SK-N-SH treated with all-trans-retinoic acid at 6 μM for 48 hours (cell line): ENCODE results near the gene RGS1.
A peak's percentile ranks its signal among the peaks of the same experiment; 100 is the strongest.

Experiments
- ATAC-seq: fragments of 200-7000 bp; cut with Tn5 transposase; 3 replicates; pipeline ENCODE4 v1.9.1; 2020; ENCODE audit warnings: mild to moderate bottlenecking, moderate library complexity
- ARNTL ChIP-seq: fragments of 450-650 bp; formaldehyde crosslinking; IDR thresholded peaks from 2 replicates; pipeline ENCODE4 v1.5.0; 2020; ENCODE audit warnings: low read depth, mild to moderate bottlenecking, moderate library complexity, borderline replicate concordance
- BACH2 ChIP-seq: fragments of 250-450 bp; sonication (Bioruptor Pico); IDR thresholded peaks from 2 replicates; pipeline ENCODE4 v1.9.0; 2021; ENCODE audit warnings: mild to moderate bottlenecking, borderline replicate concordance
- CREB5 ChIP-seq: fragments of 250-450 bp; sonication (Bioruptor Pico); IDR thresholded peaks from 2 replicates; pipeline ENCODE4 v1.5.1; 2020; ENCODE audit warnings: low read depth, mild to moderate bottlenecking, moderate library complexity
- CSDC2 ChIP-seq: fragments of 250-450 bp; sonication (Bioruptor Pico); IDR thresholded peaks from 2 replicates; pipeline ENCODE4 v1.5.0; 2020; ENCODE audit warnings: mild to moderate bottlenecking, moderate library complexity
- CSRNP3 ChIP-seq: fragments of 250-450 bp; sonication (Bioruptor Pico); IDR thresholded peaks from 2 replicates; pipeline ENCODE4 v1.5.1; 2021; ENCODE audit warnings: mild to moderate bottlenecking, moderate library complexity
- ESRRG ChIP-seq: fragments of 250-450 bp; sonication (Bioruptor Pico); IDR thresholded peaks from 2 replicates; pipeline ENCODE4 v1.6.1; 2021; ENCODE audit warnings: mild to moderate bottlenecking
- GLIS3 ChIP-seq: fragments of 250-450 bp; sonication (Bioruptor Pico); IDR thresholded peaks from 2 replicates; pipeline ENCODE4 v1.5.0; 2020; ENCODE audit warnings: mild to moderate bottlenecking, moderate library complexity
- ISL1 ChIP-seq: fragments of 250-450 bp; sonication (Bioruptor Pico); IDR thresholded peaks from 2 replicates; pipeline ENCODE4 v2.1.2; 2022; ENCODE audit warnings: mild to moderate bottlenecking, moderate library complexity
- OSR1 ChIP-seq: fragments of 250-450 bp; sonication (Bioruptor Pico); IDR thresholded peaks from 2 replicates; pipeline ENCODE4 v1.8.0; 2022; ENCODE audit warnings: moderate library complexity, mild to moderate bottlenecking, inconsistent platforms
- POU6F1 ChIP-seq: fragments of 250-450 bp; sonication (Bioruptor Pico); IDR thresholded peaks from 2 replicates; pipeline ENCODE4 v1.8.0; 2021; ENCODE audit warnings: low read depth, mild to moderate bottlenecking, moderate library complexity, borderline replicate concordance
- RARB ChIP-seq: fragments of 250-450 bp; sonication (Bioruptor Pico); IDR thresholded peaks from 2 replicates; pipeline ENCODE4 v1.8.0; 2021; ENCODE audit warnings: mild to moderate bottlenecking, moderate library complexity
- SNAI2 ChIP-seq: fragments of 250-450 bp; sonication (Bioruptor Pico); IDR thresholded peaks from 2 replicates; pipeline ENCODE4 v1.5.0; 2020; ENCODE audit warnings: mild to moderate bottlenecking, moderate library complexity
- TOX ChIP-seq: fragments of 250-450 bp; sonication (Bioruptor Pico); IDR thresholded peaks from 2 replicates; pipeline ENCODE4 v1.8.0; 2021; ENCODE audit warnings: mild to moderate bottlenecking, moderate library complexity, borderline replicate concordance
- TSHZ2 ChIP-seq: fragments of 250-450 bp; sonication (Bioruptor Pico); IDR thresholded peaks from 2 replicates; pipeline ENCODE4 v1.5.0; 2020; ENCODE audit warnings: mild to moderate bottlenecking, moderate library complexity
- ZC3H10 ChIP-seq: fragments of 250-450 bp; sonication (Bioruptor Pico); IDR thresholded peaks from 2 replicates; pipeline ENCODE4 v1.5.1; 2021; ENCODE audit warnings: mild to moderate bottlenecking, moderate library complexity
- ZFP3 ChIP-seq: fragments of 250-450 bp; sonication (Bioruptor Pico); IDR thresholded peaks from 2 replicates; pipeline ENCODE4 v1.5.0; 2020; ENCODE audit warnings: mild to moderate bottlenecking, moderate library complexity
- ZFP30 ChIP-seq: fragments of 450-650 bp; formaldehyde crosslinking; IDR thresholded peaks from 2 replicates; pipeline ENCODE4 v1.5.0; 2022; ENCODE audit warnings: mild to moderate bottlenecking, moderate library complexity
- ZNF565 ChIP-seq: fragments of 450-650 bp; formaldehyde crosslinking; conservative IDR thresholded peaks from 2 replicates; pipeline ENCODE4 v1.5.0; 2020; ENCODE audit warnings: low read depth, mild to moderate bottlenecking, moderate library complexity
- ZNF70 ChIP-seq: fragments of 450-650 bp; formaldehyde crosslinking; IDR thresholded peaks from 2 replicates; pipeline ENCODE4 v1.5.0; 2020; ENCODE audit warnings: mild to moderate bottlenecking, moderate library complexity
- ZNF8 ChIP-seq: fragments of 450-650 bp; formaldehyde crosslinking; IDR thresholded peaks from 2 replicates; pipeline ENCODE4 v1.5.0; 2020; ENCODE audit warnings: mild to moderate bottlenecking, moderate library complexity

RGS1 gene

GRCh38 chr1:192559115-192560006, 16.2 kb upstream of the RGS1 start (continued):
- TF ChIP-seq OSR1 (CRISPR knock-in tag) (peak; percentile 26; the same call in 1 of the 2 replicates), ESRRG (CRISPR knock-in tag) (no peak), ISL1 (CRISPR knock-in tag) (no peak), ZNF565 (no peak), ZFP3 (no peak), ARNTL (CRISPR knock-in tag) (no peak), GLIS3 (no peak), TOX (CRISPR knock-in tag) (peak; percentile 91), SNAI2 (no peak)

GRCh38 chr1:192561301-192561700, 14.3 kb upstream of the RGS1 start:
- no peak for TF ChIP-seq TOX (CRISPR knock-in tag)
- TF ChIP-seq ZC3H10 (CRISPR knock-in tag), result no peak
- no peak for TF ChIP-seq BACH2 (CRISPR knock-in tag)
- no peak for TF ChIP-seq ZNF8 (CRISPR knock-in tag)
- no peak for TF ChIP-seq ZFP30 (CRISPR knock-in tag)
- no peak for TF ChIP-seq POU6F1 (CRISPR knock-in tag)
- no peak for TF ChIP-seq ARNTL (CRISPR knock-in tag)
- no peak for TF ChIP-seq ZNF565
- no peak for TF ChIP-seq CSRNP3 (CRISPR knock-in tag)
- TF ChIP-seq ZNF70, result no peak
- no peak for TF ChIP-seq TSHZ2 (CRISPR knock-in tag)
- ATAC-seq, result no peak

GRCh38 chr1:192563129-192563528, 12.4 kb upstream of the RGS1 start:
- no peak for TF ChIP-seq TSHZ2 (CRISPR knock-in tag)
- TF ChIP-seq RARB, result no peak
- TF ChIP-seq CSDC2 (CRISPR knock-in tag), result no peak
- no peak for TF ChIP-seq ISL1 (CRISPR knock-in tag)
- TF ChIP-seq ZNF565, result no peak
- no peak for TF ChIP-seq CREB5 (CRISPR knock-in tag)
- TF ChIP-seq TOX (CRISPR knock-in tag), result no peak
- TF ChIP-seq GLIS3, result no peak
- TF ChIP-seq OSR1 (CRISPR knock-in tag), result no peak
- no peak for TF ChIP-seq ZFP30 (CRISPR knock-in tag)
- TF ChIP-seq POU6F1 (CRISPR knock-in tag), result no peak
- no peak for TF ChIP-seq ZNF70
- no peak for TF ChIP-seq BACH2 (CRISPR knock-in tag)
- no peak for TF ChIP-seq ZC3H10 (CRISPR knock-in tag)
- no peak for TF ChIP-seq SNAI2
- no peak for ATAC-seq
